SW480 (cell line): Measurements from ENCODE around the gene MGA.

Source experiments
- DNase-seq: peaks from one replicate; pipeline ENCODE4 v3.0.0-alpha.2; 2016; ENCODE audit warnings: low spot score

Gene MGA

GRCh38 chr15:41783296-41783695, 123.1 kb downstream of the MGA start:
- DNase-seq = no peak

- no peak for DNase-seq
Measured at GRCh38 chr15:41788262-41788661, 128.1 kb downstream of the MGA start.

GRCh38 chr15:41789236-41789635, 129.0 kb downstream of the MGA start:
- no peak for DNase-seq

GRCh38 chr15:41789662-41790061, 129.5 kb downstream of the MGA start:
- DNase-seq = no peak

GRCh38 chr15:41790169-41790568, 130.0 kb downstream of the MGA start:
- DNase-seq = no peak

GRCh38 chr15:41790756-41791546, 130.7 kb downstream of the MGA start:
- DNase-seq = peak; percentile 72

GRCh38 chr15:41791547-41791937, 131.3 kb downstream of the MGA start:
- no peak for DNase-seq

GRCh38 chr15:41792000-41792637, 131.9 kb downstream of the MGA start:
- DNase-seq = no peak

- no peak for DNase-seq
Measured at GRCh38 chr15:41794081-41794480, 133.9 kb downstream of the MGA start.

- DNase-seq = no peak
Measured at GRCh38 chr15:41795996-41796856, 136.0 kb downstream of the MGA start.

- no peak for DNase-seq
Measured at GRCh38 chr15:41797201-41797944, 137.2 kb downstream of the MGA start.

- no peak for DNase-seq
Measured at GRCh38 chr15:41798607-41799487, 138.6 kb downstream of the MGA start.

- no peak for DNase-seq
Measured at GRCh38 chr15:41799488-41799805, 139.2 kb downstream of the MGA start.

GRCh38 chr15:41801185-41801584, 141.0 kb downstream of the MGA start:
- DNase-seq = no peak

- DNase-seq = no peak
Measured at GRCh38 chr15:41801850-41802455, 141.7 kb downstream of the MGA start.

- no peak for DNase-seq
Measured at GRCh38 chr15:41804361-41804760, 144.2 kb downstream of the MGA start.

GRCh38 chr15:41804916-41805666, 144.9 kb downstream of the MGA start:
- no peak for DNase-seq

- DNase-seq = no peak
Measured at GRCh38 chr15:41805711-41806110, 145.5 kb downstream of the MGA start.

- DNase-seq = no peak
Measured at GRCh38 chr15:41806291-41807181, 146.3 kb downstream of the MGA start.
